ENCODE results near the gene PMEPA1. TPM values are rescaled to one million over a fixed set of nuclear protein-coding genes. Genes with fewer than 3 reads are reported as not detected.

Gene PMEPA1
- total and polyA plus RNA-seq, 2 donors (not counting 1 experiment from before 2014, with no cell fraction given) = 9.9 to 37.4 TPM

GRCh38 chr20:57612436-57612835 is 97.4 kb downstream of the PMEPA1 start:
- Mint-ChIP-seq H3K9me3 (ENCODE audit: insufficient read depth) (no peaks in the 10 kb centered on the region), H3K27ac (no peak overlapping the region), H3K4me3 (no peak overlapping the region), H3K4me1 (peaks cover 24% of the 10 kb centered on the region), H3K27me3 (no peaks in the 10 kb centered on the region)
- WGBS (ENCODE audit: insufficient coverage) = 55% methylated on average over 2 of the region's 7 CpGs
- peaks cover 28% of the 10 kb centered on the region for H4K20me1 ChIP-seq (ENCODE audit: control insufficient read depth, insufficient read depth, low read length, poor library complexity, severe bottlenecking)
- peaks cover 10 to 20% of the 10 kb centered on the region in 2 donors for H3K4me1 ChIP-seq (ENCODE audit: control insufficient read depth in 2 of 2, insufficient read depth in 2 of 2, low read length in 2 of 2)
- ATAC-seq (ENCODE audit: low read depth) (no peak), DNase-seq (no peak)
- no peak for TF ChIP-seq EZH2 (IDR thresholded peaks at IDR 0.05; ENCODE audit: borderline replicate concordance, insufficient read depth, low read depth, low read length, poor library complexity, severe bottlenecking)
- H2AFZ ChIP-seq (ENCODE audit: insufficient read depth, low read depth, low read length, poor library complexity, severe bottlenecking) = no peak overlapping the region
- H3K36me3 ChIP-seq (replicated peaks in 1 of 2; ENCODE audit: control extremely low read depth in 1 of 2, control insufficient read depth in 1 of 2, extremely low read depth in 1 of 2, insufficient read depth in 2 of 2, low read length in 1 of 2) = peaks cover 0 to 84% of the 10 kb centered on the region in 2 experiments
- peaks cover 21% of the 10 kb centered on the region for H3K79me2 ChIP-seq (ENCODE audit: control insufficient read depth, insufficient read depth, low read length)
- H3K9ac ChIP-seq (ENCODE audit: low read length) = no peak overlapping the region
- H3K27me3 ChIP-seq (replicated peaks in 1 of 4; ENCODE audit: control extremely low read depth in 1 of 4, control insufficient read depth in 3 of 4, insufficient read depth in 4 of 4, low read length in 3 of 4) = no peaks in the 10 kb centered on the region
- H3K4me2 ChIP-seq (replicated peaks; ENCODE audit: low read depth, low read length, poor library complexity, severe bottlenecking) = no peak overlapping the region
- POLR2A ChIA-PET = no interaction called here
- CTCF ChIA-PET = interaction anchor here (3.2 to 4.9 kb wide), 2 partner anchors 16 to 42 kb away, joined by 11 to 18 read pairs; no protein-coding TSS in a partner anchor
- no peak overlapping the region for H3K4me3 ChIP-seq (ENCODE audit: control extremely low read depth in 1 of 5, extremely low read depth in 1 of 5, insufficient read depth in 1 of 5, low read depth in 2 of 5, low read length in 4 of 5)
- no peak overlapping the region for H3K27ac ChIP-seq (ENCODE audit: low read length in 2 of 2)
- H3K9me3 ChIP-seq (ENCODE audit: control extremely low read depth in 1 of 3, control insufficient read depth in 2 of 3, insufficient read depth in 1 of 3, low read length in 2 of 3) = no peaks in the 10 kb centered on the region
- intact Hi-C loops (cut with micrococcal nuclease) = loop anchor here (10.0 kb wide), 1 partner anchor 1282 kb away; no protein-coding TSS in a partner anchor

DNA sequence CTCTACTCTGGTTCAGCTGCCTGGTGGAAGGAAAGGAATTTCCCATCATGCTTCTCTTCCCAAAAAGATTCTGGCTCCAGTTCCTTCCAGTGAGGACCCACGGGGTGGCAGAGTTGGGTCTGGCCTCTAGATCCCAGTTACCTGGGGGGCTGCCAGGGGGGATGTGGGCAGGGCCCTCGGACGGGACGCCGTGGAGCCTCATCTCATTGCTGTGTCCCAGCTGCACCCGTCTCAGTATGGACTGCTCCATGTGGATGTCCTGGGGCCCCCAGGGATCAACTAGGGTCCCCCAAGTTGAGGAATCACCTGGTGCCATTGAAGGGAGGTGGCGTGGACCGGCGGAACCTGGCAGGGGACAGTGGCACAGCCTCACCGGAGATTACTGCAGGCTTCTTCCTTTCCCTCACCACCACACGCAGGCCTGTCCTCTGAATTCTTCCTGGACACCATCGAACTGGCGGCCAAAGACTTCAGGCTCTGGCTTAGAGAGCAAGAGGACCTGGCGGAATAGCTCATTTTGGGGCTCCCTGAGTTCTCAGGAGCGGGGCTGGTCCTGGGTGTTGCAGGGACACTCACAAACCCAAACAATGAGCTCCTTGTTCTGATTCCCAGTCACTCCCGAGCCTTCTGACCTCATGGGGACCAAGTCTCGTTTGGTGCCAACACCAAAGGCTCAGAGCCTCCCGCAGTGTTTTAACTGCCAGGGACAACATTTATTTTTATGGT is 98.1 kb downstream of the PMEPA1 start:
- Mint-ChIP-seq H3K27me3 (no peaks in the 10 kb centered on the region), H3K4me3 (no peak overlapping the region), H3K4me1 (peaks cover 17% of the 10 kb centered on the region), H3K27ac (no peak overlapping the region), H3K9me3 (ENCODE audit: insufficient read depth) (no peaks in the 10 kb centered on the region)
- intact Hi-C loops (cut with micrococcal nuclease) = loop anchor here (10.0 kb wide), 1 partner anchor 1283 kb away; no protein-coding TSS in a partner anchor
- Histone ChIP-seq H3K9ac (ENCODE audit: low read length) (no peak overlapping the region), H3K4me1 (ENCODE audit: control insufficient read depth in 2 of 2, insufficient read depth in 2 of 2, low read length in 2 of 2) (peaks cover 5 to 15% of the 10 kb centered on the region in 2 donors), H4K20me1 (ENCODE audit: control insufficient read depth, insufficient read depth, low read length, poor library complexity, severe bottlenecking) (peaks cover 21% of the 10 kb centered on the region), H3K9me3 (ENCODE audit: control extremely low read depth in 1 of 3, control insufficient read depth in 2 of 3, insufficient read depth in 1 of 3, low read length in 2 of 3) (no peaks in the 10 kb centered on the region), H3K36me3 (replicated peaks in 1 of 2; ENCODE audit: control extremely low read depth in 1 of 2, control insufficient read depth in 1 of 2, extremely low read depth in 1 of 2, insufficient read depth in 2 of 2, low read length in 1 of 2) (peaks cover 0 to 85% of the 10 kb centered on the region in 2 experiments), H3K4me2 (replicated peaks; ENCODE audit: low read depth, low read length, poor library complexity, severe bottlenecking) (no peak overlapping the region), H3K27me3 (replicated peaks in 1 of 4; ENCODE audit: control extremely low read depth in 1 of 4, control insufficient read depth in 3 of 4, insufficient read depth in 4 of 4, low read length in 3 of 4) (no peaks in the 10 kb centered on the region), H3K4me3 (ENCODE audit: control extremely low read depth in 1 of 5, extremely low read depth in 1 of 5, insufficient read depth in 1 of 5, low read depth in 2 of 5, low read length in 4 of 5) (no peak overlapping the region), H3K27ac (ENCODE audit: low read length in 2 of 2) (no peak overlapping the region), H2AFZ (ENCODE audit: insufficient read depth, low read depth, low read length, poor library complexity, severe bottlenecking) (no peak overlapping the region), H3K79me2 (ENCODE audit: control insufficient read depth, insufficient read depth, low read length) (peaks cover 14% of the 10 kb centered on the region)
- DNase-seq = no peak
- ChIA-PET POLR2A (no interaction called here), CTCF (interaction anchor here (1.0 to 4.9 kb wide), 3 partner anchors 15 to 43 kb away, joined by 3 to 18 read pairs (median 11); no protein-coding TSS in a partner anchor)
- ATAC-seq (ENCODE audit: low read depth) = no peak
- TF ChIP-seq EZH2 (IDR thresholded peaks at IDR 0.05; ENCODE audit: borderline replicate concordance, insufficient read depth, low read depth, low read length, poor library complexity, severe bottlenecking) (no peak), CTCF (IDR thresholded peaks at IDR 0.05) (no peak)
- 94% methylated on average over 14 of the region's 18 CpGs for WGBS (ENCODE audit: insufficient coverage)
